GM19035 (cell line): ENCODE measurements around the gene PDAP1.
"Not testable (repeated sequence)": the region's sequence is repeated elsewhere in the genome, so short reads cannot be mapped to it uniquely, and the experiment has no call there.

ENCODE experiments used
- ATAC-seq: cut with Tn5 transposase; IDR thresholded peaks from one replicate; pipeline ENCODE4 v1.9.1; 2021; ENCODE audit not compliant: unreplicated experiment

The PDAP1 gene

GRCh38 chr7:99424932-99425730, 16.7 kb upstream of the PDAP1 start:
- ATAC-seq = no peak

GRCh38 chr7:99422625-99423024, 14.2 kb upstream of the PDAP1 start:
- no peak for ATAC-seq

- no peak for ATAC-seq
These were observed 13.8 kb upstream of the PDAP1 start for GRCh38 chr7:99422186-99422585.

- ATAC-seq = no peak
These were observed 12.6 kb upstream of the PDAP1 start for GRCh38 chr7:99420986-99421385.

GRCh38 chr7:99420213-99420612, 11.8 kb upstream of the PDAP1 start:
- ATAC-seq = no peak

- ATAC-seq = no peak
These were observed 11.1 kb upstream of the PDAP1 start for GRCh38 chr7:99419323-99420021.

GRCh38 chr7:99418260-99418659, 9.9 kb upstream of the PDAP1 start:
- ATAC-seq = no peak

GRCh38 chr7:99415513-99416127, 7.2 kb upstream of the PDAP1 start:
- not testable (repeated sequence) for ATAC-seq

- no peak for ATAC-seq
These were observed 2.2 kb upstream of the PDAP1 start for GRCh38 chr7:99410635-99411034.

GRCh38 chr7:99409806-99410205, 1.4 kb upstream of the PDAP1 start:
- no peak for ATAC-seq

GRCh38 chr7:99409192-99409572, 785 bp upstream of the PDAP1 start:
- ATAC-seq = peak; percentile 11

GRCh38 chr7:99407872-99408378, 472 bp downstream of the PDAP1 start:
- ATAC-seq = peak; percentile 8

GRCh38 chr7:99406557-99406956, 1.8 kb downstream of the PDAP1 start:
- ATAC-seq = no peak

- ATAC-seq = no peak
These were observed 3.4 kb downstream of the PDAP1 start for GRCh38 chr7:99404977-99405320.

GRCh38 chr7:99404235-99404976, 4.0 kb downstream of the PDAP1 start:
- no peak for ATAC-seq

- no peak for ATAC-seq
These were observed 4.6 kb downstream of the PDAP1 start for GRCh38 chr7:99403764-99404163.

GRCh38 chr7:99402854-99403253, 5.5 kb downstream of the PDAP1 start:
- ATAC-seq = no peak

GRCh38 chr7:99399597-99399996, 8.8 kb downstream of the PDAP1 start:
- ATAC-seq = no peak

GRCh38 chr7:99398891-99399445, 9.4 kb downstream of the PDAP1 start:
- no peak for ATAC-seq

GRCh38 chr7:99397297-99397983, 11.0 kb downstream of the PDAP1 start:
- no peak for ATAC-seq
